Measurements from ENCODE around the gene TTC34.

The TTC34 gene

GRCh38 chr1:2837316-2837715 lies 35.8 kb upstream of the TTC34 start:
- Histone ChIP-seq H3K36me3 (replicated peaks; ENCODE audit: low read depth, low read length) (no peaks in the 10 kb centered on the region), H3K4me3 (ENCODE audit: low read length) (no peak overlapping the region), H3K9me3 (ENCODE audit: insufficient read depth, low read length) (no peaks in the 10 kb centered on the region), H3K27me3 (ENCODE audit: low read depth, low read length) (no peaks in the 10 kb centered on the region), H3K4me1 (ENCODE audit: low read length) (no peaks in the 10 kb centered on the region), H4K20me1 (ENCODE audit: insufficient read depth, low read length) (no peaks in the 10 kb centered on the region), H3K4me2 (ENCODE audit: low read length) (no peak overlapping the region), H2AFZ (ENCODE audit: low read depth, low read length) (no peak overlapping the region), H3K9ac (ENCODE audit: low read length) (no peak overlapping the region), H3K79me2 (ENCODE audit: low read length) (no peaks in the 10 kb centered on the region), H3K27ac (ENCODE audit: low read length) (no peak overlapping the region)
- TF ChIP-seq EZH2phosphoT487 (IDR thresholded peaks at IDR 0.05; ENCODE audit: low read depth) (no peak), CTCF (IDR thresholded peaks at IDR 0.05; ENCODE audit: low read depth, low read length) (no peak)

- no peak overlapping the region for H2AFZ ChIP-seq (ENCODE audit: low read depth, low read length)
- no peaks in the 10 kb centered on the region for H3K4me1 ChIP-seq (ENCODE audit: low read length)
- H3K9ac ChIP-seq (ENCODE audit: low read length), result no peak overlapping the region
- no peak overlapping the region for H3K4me2 ChIP-seq (ENCODE audit: low read length)
- no peaks in the 10 kb centered on the region for H3K36me3 ChIP-seq (replicated peaks; ENCODE audit: low read depth, low read length)
- H3K9me3 ChIP-seq (ENCODE audit: insufficient read depth, low read length), result no peaks in the 10 kb centered on the region
- H3K27ac ChIP-seq (ENCODE audit: low read length), result no peak overlapping the region
- TF ChIP-seq CTCF (IDR thresholded peaks at IDR 0.05; ENCODE audit: low read depth, low read length) (no peak), EZH2phosphoT487 (IDR thresholded peaks at IDR 0.05; ENCODE audit: low read depth) (no peak)
- no peaks in the 10 kb centered on the region for H4K20me1 ChIP-seq (ENCODE audit: insufficient read depth, low read length)
- H3K79me2 ChIP-seq (ENCODE audit: low read length), result no peaks in the 10 kb centered on the region
- H3K4me3 ChIP-seq (ENCODE audit: low read length), result no peak overlapping the region
- H3K27me3 ChIP-seq (ENCODE audit: low read depth, low read length), result no peaks in the 10 kb centered on the region
These were observed 35.0 kb upstream of the TTC34 start for GRCh38 chr1:2836333-2836970.

GRCh38 chr1:2835650-2836159 lies 34.2 kb upstream of the TTC34 start:
- H2AFZ ChIP-seq (ENCODE audit: low read depth, low read length), result no peak overlapping the region
- no peak overlapping the region for H3K4me3 ChIP-seq (ENCODE audit: low read length)
- H3K27ac ChIP-seq (ENCODE audit: low read length), result no peak overlapping the region
- H3K4me2 ChIP-seq (ENCODE audit: low read length), result no peak overlapping the region
- H3K4me1 ChIP-seq (ENCODE audit: low read length), result no peaks in the 10 kb centered on the region
- TF ChIP-seq CTCF (IDR thresholded peaks at IDR 0.05; ENCODE audit: low read depth, low read length), result no peak
- no peaks in the 10 kb centered on the region for H3K79me2 ChIP-seq (ENCODE audit: low read length)
- no peak overlapping the region for H3K9ac ChIP-seq (ENCODE audit: low read length)
- no peaks in the 10 kb centered on the region for H3K36me3 ChIP-seq (replicated peaks; ENCODE audit: low read depth, low read length)
- H4K20me1 ChIP-seq (ENCODE audit: insufficient read depth, low read length), result no peaks in the 10 kb centered on the region
- H3K27me3 ChIP-seq (ENCODE audit: low read depth, low read length), result no peaks in the 10 kb centered on the region
- no peaks in the 10 kb centered on the region for H3K9me3 ChIP-seq (ENCODE audit: insufficient read depth, low read length)

- H3K36me3 ChIP-seq (replicated peaks; ENCODE audit: low read depth, low read length), result no peaks in the 10 kb centered on the region
- H3K4me2 ChIP-seq (ENCODE audit: low read length), result no peak overlapping the region
- H2AFZ ChIP-seq (ENCODE audit: low read depth, low read length), result no peak overlapping the region
- no peaks in the 10 kb centered on the region for H3K79me2 ChIP-seq (ENCODE audit: low read length)
- H3K4me3 ChIP-seq (ENCODE audit: low read length), result no peak overlapping the region
- TF ChIP-seq EZH2phosphoT487 (IDR thresholded peaks at IDR 0.05; ENCODE audit: low read depth) (no peak), CTCF (IDR thresholded peaks at IDR 0.05; ENCODE audit: low read depth, low read length) (no peak)
- H3K9me3 ChIP-seq (ENCODE audit: insufficient read depth, low read length), result no peaks in the 10 kb centered on the region
- H4K20me1 ChIP-seq (ENCODE audit: insufficient read depth, low read length), result no peaks in the 10 kb centered on the region
- no peak overlapping the region for H3K9ac ChIP-seq (ENCODE audit: low read length)
- no peak overlapping the region for H3K27ac ChIP-seq (ENCODE audit: low read length)
- H3K27me3 ChIP-seq (ENCODE audit: low read depth, low read length), result no peaks in the 10 kb centered on the region
- no peaks in the 10 kb centered on the region for H3K4me1 ChIP-seq (ENCODE audit: low read length)
These were observed 33.5 kb upstream of the TTC34 start for GRCh38 chr1:2834741-2835564.
